ENCODE measurements around the gene MRPS34.

MRPS34 gene

DNA sequence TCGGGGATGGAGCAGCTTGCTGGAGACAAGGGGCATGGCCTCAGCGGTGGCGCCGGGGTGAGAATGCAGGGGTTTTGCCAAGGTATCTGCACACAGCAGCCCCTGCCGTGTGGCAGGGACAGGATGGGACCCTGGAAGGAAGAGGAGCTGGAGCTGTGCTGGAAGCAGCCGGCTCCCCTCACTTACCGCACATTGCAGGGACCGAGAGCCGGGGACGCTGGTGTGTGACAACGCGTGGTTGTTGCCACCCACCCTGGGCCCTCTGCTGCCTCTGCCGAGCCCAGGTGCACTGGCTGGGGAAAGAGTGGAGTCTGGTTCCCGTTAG is 12.9 kb upstream of the MRPS34 start:
- in situ Hi-C loops (cut with HindIII; ENCODE audit: low pct_ligation_motif_present, low pct_unique_long_range_greater_than_20kb, low sequenced_read_pairs): no loop called here
- no peak for DNase-seq

DNA sequence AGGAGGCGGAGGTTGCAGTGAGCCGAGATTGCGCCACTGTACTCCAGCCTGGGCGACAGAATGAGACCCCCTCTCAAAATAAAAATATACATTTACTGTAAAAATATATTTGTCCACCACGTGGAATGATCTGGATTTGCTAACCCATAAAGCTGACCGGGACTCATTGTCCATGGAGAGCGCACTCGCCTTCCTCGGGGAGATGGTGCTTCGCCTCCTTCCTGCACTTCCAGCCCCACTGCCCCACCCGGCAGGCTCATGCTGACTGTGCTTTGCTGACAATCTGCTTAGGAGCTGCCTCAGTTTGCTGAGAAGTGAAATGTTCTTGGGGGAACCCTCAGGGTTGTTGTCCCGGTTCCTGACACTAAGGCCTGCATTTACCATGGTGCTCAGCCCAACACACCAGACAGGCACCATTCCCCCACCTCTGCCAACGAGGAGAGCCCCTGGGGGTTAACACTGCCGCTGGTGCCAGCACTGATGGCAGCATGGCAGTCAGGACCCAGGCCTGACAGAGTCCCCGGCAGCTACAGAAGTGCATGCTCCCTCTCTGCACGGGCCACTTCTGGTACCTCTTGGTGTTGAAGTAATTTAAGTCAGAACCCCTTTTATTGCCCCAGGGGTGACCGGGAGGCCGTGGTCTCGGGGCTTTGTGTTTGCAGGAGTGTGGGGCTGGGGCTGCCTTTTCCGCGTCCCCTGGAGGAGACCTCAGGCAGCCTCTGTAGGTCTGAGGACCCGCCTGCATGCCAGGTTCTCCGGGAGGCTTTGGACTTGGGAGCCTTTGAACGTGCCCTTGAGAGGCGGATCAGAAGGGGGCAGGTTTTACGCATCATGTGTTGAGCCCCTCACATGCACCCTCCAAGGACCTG is 12.3 kb upstream of the MRPS34 start:
- in situ Hi-C loops (cut with HindIII; ENCODE audit: low pct_ligation_motif_present, low pct_unique_long_range_greater_than_20kb, low sequenced_read_pairs): no loop called here

DNA sequence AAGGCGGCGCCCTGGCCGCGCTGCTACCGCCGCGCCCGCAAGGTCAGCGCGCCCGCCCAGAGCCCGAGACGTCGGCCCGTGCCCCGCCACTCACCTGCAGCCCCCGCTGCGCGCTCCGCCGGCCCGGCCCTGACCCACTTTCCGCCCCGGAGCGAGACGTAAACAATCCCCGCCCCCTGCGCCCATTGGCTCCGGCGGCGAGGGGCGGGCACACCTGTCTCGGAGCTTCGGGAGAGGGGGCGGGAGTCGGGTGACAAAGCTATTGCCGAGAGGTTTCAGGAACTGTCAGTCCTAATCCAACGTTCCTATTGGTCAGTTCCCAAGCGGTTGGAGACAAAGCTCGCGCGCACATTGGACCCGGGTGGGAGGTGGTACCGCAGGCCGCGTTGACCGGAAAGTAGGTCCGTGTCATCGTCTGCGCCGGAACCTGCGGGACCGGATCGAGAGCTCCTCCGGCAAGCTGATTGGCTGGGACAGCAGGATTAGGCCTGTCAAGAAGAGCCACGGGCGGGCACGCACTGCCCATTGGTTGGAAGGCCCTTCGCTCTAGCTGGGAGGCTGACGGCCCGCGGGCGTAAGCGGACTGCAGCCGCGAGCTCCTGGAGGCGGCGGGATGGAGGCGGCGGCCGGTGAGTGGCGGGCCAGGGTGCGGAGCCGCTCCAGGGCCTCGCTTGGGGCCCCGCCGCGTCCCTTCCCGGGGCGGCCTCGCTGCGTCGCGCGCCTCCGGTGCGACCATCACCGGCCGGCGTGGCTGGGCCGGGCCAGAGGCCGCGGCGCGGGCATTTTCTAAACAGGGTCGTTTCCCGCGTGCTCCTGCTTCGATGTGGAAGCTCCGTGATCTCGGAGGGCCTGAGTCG is 9.7 kb upstream of the MRPS34 start, which contains the start of the genes NUBP2 and SPSB3:
TSS of gene NUBP2 (plus strand) at position 553 of the 857 bp plus-strand sequence. CDS start at position 614, 61 bp downstream.
TSS of gene SPSB3 (minus strand) at position 164 of the 857 bp plus-strand sequence. CDS start 1,088 bp downstream, outside the sequence.
- peak; percentile 100 for DNase-seq
- in situ Hi-C loops (cut with HindIII; ENCODE audit: low pct_ligation_motif_present, low pct_unique_long_range_greater_than_20kb, low sequenced_read_pairs): no loop called here

More for the DNA sequence above, 12.3 kb upstream of the MRPS34 start:
- DNase-seq: no peak

DNA sequence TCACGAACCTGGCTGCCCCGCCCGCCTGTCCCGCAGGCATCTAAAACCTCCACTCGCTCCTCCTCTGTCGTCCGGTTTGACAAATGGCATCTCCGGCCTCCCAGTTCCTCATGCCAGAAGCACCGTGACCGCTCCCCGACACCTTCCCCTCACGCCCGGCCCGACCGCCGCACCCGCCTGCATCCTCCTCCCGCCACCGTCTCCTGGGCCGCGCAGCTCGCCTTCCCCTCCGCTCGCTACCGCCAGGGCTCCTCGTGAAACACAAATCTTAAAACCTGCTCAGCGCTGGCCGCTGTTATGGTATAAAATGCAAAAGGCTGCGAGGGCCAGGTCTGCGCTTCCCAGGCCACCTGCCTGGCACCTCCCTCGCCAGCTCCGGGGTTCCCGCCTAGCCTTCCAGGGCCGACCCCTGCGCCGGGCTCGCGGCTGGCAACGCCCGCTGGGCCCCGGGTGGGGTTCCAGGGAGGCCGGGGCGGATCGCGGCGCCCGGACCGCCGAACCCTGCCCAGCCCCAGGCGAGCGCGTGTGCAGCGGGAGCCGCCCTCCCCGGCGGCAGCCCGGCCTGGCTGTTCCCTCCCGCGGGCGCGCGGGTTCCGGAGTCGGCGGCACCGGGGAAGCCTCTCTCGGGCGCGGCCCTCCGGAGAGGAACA is 8.9 kb upstream of the MRPS34 start:
- DNase-seq: peak; percentile 41

DNA sequence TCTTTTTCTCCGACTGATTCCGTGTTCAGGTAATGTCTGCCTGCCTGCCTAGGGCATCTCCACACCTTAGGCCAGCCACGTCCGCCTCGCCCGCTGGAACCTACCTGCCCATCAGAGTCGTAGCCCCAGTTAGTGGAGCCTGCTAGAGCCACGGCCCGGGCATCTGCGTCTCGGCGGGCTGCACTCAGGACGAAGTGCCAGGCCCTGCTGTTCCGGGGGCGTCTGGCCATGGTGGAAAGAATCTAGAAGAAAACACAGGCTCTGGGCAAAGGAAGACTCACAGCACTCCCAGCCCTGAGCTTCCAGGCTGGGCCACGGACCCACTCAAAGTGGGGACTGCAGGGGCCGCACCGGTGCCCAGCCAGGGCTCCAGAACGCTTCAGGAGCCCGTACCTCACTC is 8.3 kb upstream of the MRPS34 start:
- in situ Hi-C loops (cut with HindIII; ENCODE audit: low pct_ligation_motif_present, low pct_unique_long_range_greater_than_20kb, low sequenced_read_pairs): no loop called here
- no peak for DNase-seq

More for the DNA sequence above, 8.9 kb upstream of the MRPS34 start:
- in situ Hi-C loops (cut with HindIII; ENCODE audit: low pct_ligation_motif_present, low pct_unique_long_range_greater_than_20kb, low sequenced_read_pairs): no loop called here

DNA sequence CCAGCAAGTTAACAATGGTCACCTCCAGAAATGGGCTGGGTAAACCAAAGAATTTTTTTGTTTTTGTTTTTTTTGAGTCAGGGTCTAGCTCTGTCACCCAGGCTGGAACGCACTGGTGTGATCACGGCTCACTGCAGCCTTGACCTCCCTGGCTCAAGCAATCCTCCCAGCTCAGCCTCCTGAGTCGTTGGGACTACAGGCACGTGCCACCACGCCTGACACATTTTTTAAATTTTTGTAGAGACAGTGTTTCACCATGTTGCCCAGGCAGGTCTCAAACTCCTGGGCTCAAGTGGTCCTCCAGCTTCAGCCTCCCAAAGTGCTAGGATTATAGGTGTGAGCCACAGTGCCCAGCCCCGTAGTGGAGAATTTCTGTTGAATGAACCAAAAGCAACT is 7.7 kb upstream of the MRPS34 start:
- DNase-seq: no peak
- in situ Hi-C loops (cut with HindIII; ENCODE audit: low pct_ligation_motif_present, low pct_unique_long_range_greater_than_20kb, low sequenced_read_pairs): no loop called here

DNA sequence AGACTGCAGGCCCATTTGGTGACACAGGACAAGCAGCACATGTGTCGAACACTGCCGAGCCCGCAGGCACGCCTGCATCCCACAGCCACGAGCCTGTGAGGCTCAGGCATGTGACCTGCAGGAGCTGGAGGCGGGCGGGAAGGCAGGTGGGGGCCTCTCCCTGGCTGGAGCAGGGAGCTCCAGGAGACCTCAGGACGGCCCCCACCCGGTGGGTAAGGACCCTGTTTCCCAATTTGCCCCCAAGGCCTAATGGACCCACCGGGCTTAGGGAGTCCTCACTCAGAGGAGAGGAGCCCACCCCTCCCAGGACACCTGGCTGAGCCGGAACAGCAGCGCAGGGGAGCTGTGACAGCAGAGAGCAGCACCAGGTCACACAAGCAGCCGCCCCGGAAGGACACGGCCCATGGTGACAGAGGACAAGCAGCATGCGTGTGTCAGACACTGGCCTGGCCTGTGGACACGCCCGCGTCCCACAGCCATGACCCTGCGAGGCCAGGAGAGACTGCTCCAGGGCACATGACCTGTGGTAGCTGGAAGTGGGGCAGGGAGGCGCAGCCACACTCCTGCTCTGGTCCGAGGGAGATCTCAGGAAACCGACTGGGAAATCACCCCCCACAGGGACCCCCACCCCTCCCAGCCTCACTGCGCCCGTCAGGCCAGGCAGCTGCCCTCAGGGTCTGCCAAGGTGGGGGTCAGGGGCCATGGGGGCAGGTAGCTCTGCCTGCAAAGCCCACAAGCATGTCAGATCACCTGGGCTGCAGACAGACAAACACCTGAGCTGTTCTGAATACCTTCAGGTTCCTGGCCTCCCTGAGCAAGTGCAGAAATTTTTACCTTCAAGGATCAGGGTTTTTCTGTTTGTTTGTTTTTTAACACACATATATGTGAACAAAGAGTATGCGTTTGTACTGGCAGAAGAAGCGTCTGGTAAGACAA is 7.1 kb upstream of the MRPS34 start:
- in situ Hi-C loops (cut with HindIII; ENCODE audit: low pct_ligation_motif_present, low pct_unique_long_range_greater_than_20kb, low sequenced_read_pairs): no loop called here
- DNase-seq: no peak

DNA sequence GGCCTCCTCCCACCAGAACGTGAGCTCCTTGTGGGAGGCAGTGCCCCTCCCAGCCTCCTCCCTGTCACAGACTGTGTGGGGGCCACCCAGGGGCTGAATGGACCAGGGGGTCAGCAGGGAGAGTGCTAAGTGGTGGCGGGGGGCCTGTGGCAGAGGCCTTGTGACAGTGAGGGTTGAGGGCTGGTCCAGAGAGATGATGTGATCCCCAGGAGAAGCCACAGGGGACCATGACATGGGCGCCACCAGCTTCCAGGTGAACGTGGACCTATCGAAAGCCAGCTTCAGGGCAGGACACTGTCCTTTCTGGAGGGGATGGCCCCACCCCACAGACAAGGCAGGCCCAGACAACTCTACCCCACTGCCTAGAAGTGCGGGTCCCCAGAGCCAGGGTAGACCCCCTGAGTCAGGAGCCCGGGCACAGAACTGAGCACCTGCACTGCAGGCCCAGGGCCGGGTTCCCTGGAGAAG is 6.3 kb upstream of the MRPS34 start:
- DNase-seq: no peak
- in situ Hi-C loops (cut with HindIII; ENCODE audit: low pct_ligation_motif_present, low pct_unique_long_range_greater_than_20kb, low sequenced_read_pairs): no loop called here

DNA sequence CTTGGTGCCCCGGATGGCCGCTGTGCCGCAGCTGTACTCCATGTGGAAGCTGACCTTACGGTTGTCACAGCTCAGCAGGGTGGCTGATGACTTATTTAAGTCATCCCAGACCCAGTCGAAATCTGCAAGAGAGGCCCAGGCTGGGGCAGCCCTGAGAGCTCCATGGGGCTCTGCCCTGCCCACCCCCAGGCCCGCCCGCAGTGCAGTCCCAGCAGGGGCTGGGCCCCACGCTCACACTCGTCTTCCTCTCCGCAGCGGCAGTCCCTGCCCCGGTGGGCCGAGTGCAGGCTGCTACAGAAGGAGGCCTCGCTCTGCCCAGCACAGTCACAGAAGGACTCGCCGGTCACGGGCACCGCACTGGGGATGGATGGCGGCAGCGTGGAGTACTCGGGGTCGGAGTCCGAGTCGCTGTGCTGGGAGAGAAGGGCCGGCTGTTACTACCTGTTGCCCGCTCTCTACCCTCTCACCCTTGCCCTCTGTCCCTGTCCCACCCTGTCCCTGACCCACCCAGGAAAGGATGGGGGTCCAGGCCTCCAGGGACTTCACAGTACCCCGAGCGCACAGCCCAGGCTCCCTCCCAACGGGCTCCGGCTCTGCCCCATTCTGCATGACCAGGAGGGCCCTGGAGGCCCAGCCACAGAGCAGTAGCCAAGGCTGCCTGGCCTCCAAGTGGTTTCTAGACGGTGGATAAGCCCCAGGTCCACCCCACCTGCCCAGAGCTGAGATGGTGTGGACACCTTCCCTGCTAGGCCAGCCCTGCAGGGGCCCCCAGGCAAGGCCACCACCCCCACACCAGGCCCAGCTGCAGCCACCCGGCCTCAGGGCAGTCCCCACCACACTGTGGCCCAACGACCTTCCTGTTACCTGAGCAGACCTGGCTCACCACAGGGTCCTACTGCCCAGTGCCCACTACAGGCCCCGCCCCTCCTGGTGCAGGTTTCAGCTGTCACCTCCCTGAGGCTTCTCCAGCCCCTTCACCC is 5.6 kb upstream of the MRPS34 start:
- in situ Hi-C loops (cut with HindIII; ENCODE audit: low pct_ligation_motif_present, low pct_unique_long_range_greater_than_20kb, low sequenced_read_pairs): no loop called here

DNA sequence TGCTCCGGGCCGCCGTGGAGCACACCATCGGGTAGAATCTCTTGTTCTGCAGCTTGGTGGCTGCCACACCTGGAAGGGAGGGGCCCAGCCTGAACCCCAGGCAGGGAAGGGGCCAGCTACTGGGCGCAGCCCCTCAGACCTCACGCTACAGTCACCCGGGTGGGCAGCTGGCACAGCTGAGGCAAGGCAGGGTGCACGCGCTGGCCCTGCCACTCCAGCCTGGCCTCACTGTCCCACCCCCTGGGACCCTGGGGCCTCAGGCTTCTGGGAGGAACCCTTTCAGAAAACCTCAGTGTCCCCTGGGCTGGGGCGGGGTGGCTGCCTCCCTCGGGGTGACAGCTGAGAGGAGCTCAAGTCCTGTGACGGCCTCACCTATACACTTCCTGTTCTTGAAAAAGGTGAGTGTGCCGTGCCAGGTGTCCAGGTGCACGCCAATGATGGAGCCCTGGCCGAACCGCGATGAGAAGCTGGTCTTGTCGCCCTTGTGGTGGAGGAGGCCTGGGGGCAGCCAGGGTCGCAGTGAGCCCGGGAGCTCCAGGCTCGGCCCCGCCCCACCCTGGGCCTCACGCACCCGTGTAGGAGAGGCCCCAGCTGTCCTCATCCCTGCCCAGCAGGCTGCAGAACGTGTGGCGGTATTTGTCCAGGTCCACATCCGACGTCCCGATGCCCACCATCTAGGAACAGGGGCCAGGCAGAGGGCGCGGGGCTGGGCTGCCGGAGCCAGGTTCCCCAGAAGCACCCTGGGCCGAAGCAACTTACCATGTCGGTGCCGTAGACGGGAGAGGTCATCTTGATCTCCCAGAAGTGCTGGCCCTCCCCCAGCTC is 4.7 kb upstream of the MRPS34 start:
- DNase-seq: no peak
- in situ Hi-C loops (cut with HindIII; ENCODE audit: low pct_ligation_motif_present, low pct_unique_long_range_greater_than_20kb, low sequenced_read_pairs): no loop called here

More for the DNA sequence above, 5.6 kb upstream of the MRPS34 start:
- no peak for DNase-seq

DNA sequence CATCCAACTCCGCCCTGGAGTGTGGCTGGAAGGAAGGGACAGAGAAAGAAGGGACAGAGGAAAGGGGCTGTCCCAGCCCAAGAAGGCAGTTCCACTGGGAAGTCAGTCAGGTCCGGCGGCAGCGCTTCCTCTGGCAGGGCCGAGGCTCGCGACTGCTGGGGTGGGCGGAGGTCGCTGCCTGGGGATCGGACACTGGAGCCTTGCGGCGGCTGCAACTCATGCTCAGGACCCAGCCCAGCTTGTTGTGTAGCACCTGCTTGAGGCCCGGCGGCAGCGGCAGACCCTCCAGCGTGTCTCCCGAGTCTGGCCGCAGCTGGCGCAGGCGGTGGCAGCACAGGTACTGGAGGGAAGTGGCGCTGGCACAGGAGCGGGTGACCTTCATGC is 4.0 kb upstream of the MRPS34 start:
- in situ Hi-C loops (cut with HindIII; ENCODE audit: low pct_ligation_motif_present, low pct_unique_long_range_greater_than_20kb, low sequenced_read_pairs): no loop called here
- DNase-seq: no peak

DNA sequence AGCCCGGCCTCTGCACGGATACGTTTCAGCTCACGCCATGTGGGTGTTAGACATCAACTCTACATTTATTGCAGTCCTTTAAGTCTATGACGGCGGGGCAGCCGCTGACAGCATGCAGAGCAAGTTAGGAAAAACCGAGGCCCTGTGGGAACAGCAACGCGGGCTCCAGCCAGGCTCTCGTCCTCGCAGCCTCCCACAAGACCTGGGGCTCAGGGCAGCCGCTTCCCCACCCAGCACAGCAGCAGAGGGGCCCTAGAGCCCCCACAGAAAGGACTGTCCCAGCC is 3.7 kb upstream of the MRPS34 start:
- in situ Hi-C loops (cut with HindIII; ENCODE audit: low pct_ligation_motif_present, low pct_unique_long_range_greater_than_20kb, low sequenced_read_pairs): no loop called here

DNA sequence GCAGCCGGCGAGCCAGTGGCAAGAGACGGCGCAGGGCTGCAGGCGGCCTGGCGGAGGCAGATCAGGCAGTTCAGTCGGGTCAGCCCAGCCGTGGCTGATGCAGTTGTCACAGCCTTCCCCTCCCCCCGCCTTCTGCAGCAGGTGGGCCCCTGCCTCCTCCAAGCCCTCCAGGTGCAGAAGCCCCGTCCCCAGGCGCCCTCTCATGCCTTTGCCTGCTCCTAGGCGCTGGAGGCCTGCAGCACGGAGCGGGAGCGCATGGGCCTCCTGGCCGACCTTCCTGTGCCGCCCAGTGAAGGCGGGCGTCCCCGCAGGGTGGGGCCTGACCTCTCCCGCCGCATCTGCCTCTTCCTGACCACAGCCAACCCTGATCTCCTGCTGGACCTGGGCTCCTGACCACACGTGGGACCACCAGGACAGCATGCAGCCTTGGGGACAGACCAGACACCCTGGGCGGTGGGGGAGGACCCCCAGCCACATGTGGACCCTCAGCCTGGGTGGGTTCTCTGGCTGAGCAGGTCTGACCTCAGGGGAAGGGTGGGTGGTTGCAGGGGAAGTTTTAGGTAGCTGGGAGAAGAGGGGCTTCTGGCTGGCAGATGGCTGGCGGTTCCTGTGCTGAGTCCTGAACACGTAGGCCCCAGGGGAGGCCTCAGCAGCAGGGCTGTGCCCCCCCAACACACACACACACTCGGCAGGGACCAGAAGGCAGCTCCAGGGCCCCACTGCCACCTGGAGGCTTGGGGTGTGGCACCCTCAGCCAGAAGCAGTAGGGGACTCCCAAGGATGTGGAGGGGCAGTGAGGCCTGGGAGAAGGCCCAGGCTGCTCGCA is 3.1 kb upstream of the MRPS34 start:
- DNase-seq: no peak
- in situ Hi-C loops (cut with HindIII; ENCODE audit: low pct_ligation_motif_present, low pct_unique_long_range_greater_than_20kb, low sequenced_read_pairs): no loop called here

More for the DNA sequence above, 3.7 kb upstream of the MRPS34 start:
- DNase-seq: no peak

DNA sequence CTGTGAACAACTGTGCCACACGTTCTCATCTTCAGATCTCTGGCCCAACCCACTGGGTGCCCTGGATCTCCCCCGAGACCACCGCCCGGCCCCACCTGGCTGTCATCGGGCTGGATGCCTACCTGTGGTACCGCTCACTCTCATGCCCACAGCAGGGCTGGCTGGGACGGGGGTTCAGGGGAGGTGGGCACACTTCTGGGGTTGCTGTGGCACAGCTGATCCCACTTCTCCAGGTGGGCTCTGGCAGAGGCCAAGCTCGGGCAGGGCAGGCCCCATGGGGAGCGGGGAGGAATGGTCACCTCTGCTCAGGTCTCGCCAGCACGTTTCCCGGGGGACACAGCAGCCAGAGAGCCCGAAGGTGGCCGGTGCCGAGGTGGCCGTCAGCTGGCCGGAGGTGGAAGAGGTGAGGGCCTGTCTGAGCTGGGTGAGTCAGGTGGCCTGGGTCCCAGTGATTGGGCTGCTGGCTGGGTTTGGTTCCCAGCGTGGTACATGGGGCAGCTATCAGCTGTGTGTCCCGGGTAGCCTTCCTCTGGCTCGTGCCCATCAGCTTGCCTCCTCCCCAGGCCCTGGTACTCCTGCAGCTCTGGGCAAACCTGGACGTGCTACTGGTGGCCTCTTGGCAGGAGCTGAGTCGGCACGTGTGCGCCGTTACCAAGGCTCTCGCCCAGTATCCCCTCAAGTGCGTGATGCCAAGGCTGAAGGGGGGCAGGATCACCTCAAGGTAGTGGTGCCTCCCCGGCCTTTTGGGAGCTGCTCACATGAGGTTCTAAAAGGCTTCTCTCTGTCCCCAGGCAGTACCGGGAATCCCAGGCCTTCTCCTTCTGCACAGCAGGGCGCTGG is 2.3 kb upstream of the MRPS34 start:
- in situ Hi-C loops (cut with HindIII; ENCODE audit: low pct_ligation_motif_present, low pct_unique_long_range_greater_than_20kb, low sequenced_read_pairs): no loop called here
- no peak for DNase-seq

DNA sequence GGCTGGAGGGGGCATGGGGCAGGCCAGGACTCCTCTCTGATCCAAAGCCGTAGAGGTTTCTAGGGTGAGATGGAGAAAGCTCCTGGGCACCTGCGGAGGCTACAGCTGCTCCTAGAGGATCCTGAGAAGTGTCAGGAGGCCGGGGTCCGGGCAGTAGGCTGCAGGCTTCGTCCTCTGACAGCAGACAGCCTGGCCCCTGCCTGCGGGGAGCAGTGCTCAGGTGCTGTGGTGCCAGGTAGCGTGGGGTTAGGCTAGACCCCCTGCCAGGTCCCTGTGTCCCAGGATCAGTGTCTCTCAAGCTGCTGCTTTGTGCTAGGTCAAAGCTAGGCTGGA is 1.5 kb upstream of the MRPS34 start:
- DNase-seq: no peak
- in situ Hi-C loops (cut with HindIII; ENCODE audit: low pct_ligation_motif_present, low pct_unique_long_range_greater_than_20kb, low sequenced_read_pairs): no loop called here
